GM12891 (cell line): Measurements from ENCODE around the gene CROCC2.

ENCODE experiments used
- DNase-seq: peaks from one replicate; pipeline ENCODE4 v3.0.0; 2011; ENCODE audit warnings: low spot score; ENCODE audit not compliant: insufficient read length
- FAIRE-seq: peaks from 2 replicates; lab custom pipeline; 2011; peaks lifted over from hg19 to GRCh38; lab: Jason Lieb, UNC
- PAX5 ChIP-seq: IDR thresholded peaks from 2 replicates; pipeline ENCODE4 v1.6.1; 2011; ENCODE audit warnings: low read length, moderate library complexity, mild to moderate bottlenecking; ENCODE audit not compliant: insufficient read depth, severe bottlenecking
- POLR2A ChIP-seq: IDR thresholded peaks from 2 replicates; pipeline ENCODE4 v1.6.1; 2011; ENCODE audit warnings: low read depth, low read length, control low read depth
- POLR2AphosphoS5 ChIP-seq: IDR thresholded peaks from 2 replicates; pipeline ENCODE4 v1.6.1; 2011; ENCODE audit warnings: low read depth, low read length, control low read depth
- POU2F2 ChIP-seq: IDR thresholded peaks from 2 replicates; pipeline ENCODE4 v1.6.1; 2011; ENCODE audit warnings: low read depth, mild to moderate bottlenecking, control low read depth, low read length, moderate library complexity
- SPI1 ChIP-seq: IDR thresholded peaks from 2 replicates; pipeline ENCODE4 v1.6.1; 2011; ENCODE audit warnings: low read depth, low read length, control low read depth
- TAF1 ChIP-seq: IDR thresholded peaks from 2 replicates; pipeline ENCODE4 v1.6.1; 2011; ENCODE audit warnings: low read depth, low read length, control low read depth

The CROCC2 gene

GRCh38 chr2:240890691-240891090 is 15.4 kb upstream of the CROCC2 start:
- no peak for FAIRE-seq
- no peak for DNase-seq
- TF ChIP-seq PAX5 = no peak
- no peak for TF ChIP-seq SPI1
- no peak for TF ChIP-seq POLR2AphosphoS5

GRCh38 chr2:240891492-240892340 is 14.4 kb upstream of the CROCC2 start:
- no peak for TF ChIP-seq POLR2A
- TF ChIP-seq PAX5 = no peak
- no peak for TF ChIP-seq POU2F2
- TF ChIP-seq SPI1 = no peak
- TF ChIP-seq TAF1 = no peak
- TF ChIP-seq POLR2AphosphoS5 = no peak
- DNase-seq (no peak), FAIRE-seq (no peak)

- FAIRE-seq = no peak
- TF ChIP-seq POU2F2 = no peak
- no peak for TF ChIP-seq POLR2AphosphoS5
- no peak for TF ChIP-seq SPI1
- no peak for TF ChIP-seq PAX5
- no peak for TF ChIP-seq POLR2A
- no peak for TF ChIP-seq TAF1
- no peak for DNase-seq
Observed at GRCh38 chr2:240892356-240892755, 13.8 kb upstream of the CROCC2 start.

GRCh38 chr2:240892925-240893324 is 13.2 kb upstream of the CROCC2 start:
- FAIRE-seq = no peak
- TF ChIP-seq POLR2AphosphoS5 (no peak), POU2F2 (no peak), TAF1 (no peak), PAX5 (no peak), SPI1 (no peak), POLR2A (no peak)
- no peak for DNase-seq

- TF ChIP-seq POLR2A = no peak
- TF ChIP-seq PAX5 = no peak
- no peak for TF ChIP-seq SPI1
- no peak for TF ChIP-seq TAF1
- TF ChIP-seq POLR2AphosphoS5 = no peak
- no peak for TF ChIP-seq POU2F2
- FAIRE-seq (no peak), DNase-seq (no peak)
Observed at GRCh38 chr2:240893363-240893844, 12.7 kb upstream of the CROCC2 start.

- TF ChIP-seq TAF1 (no peak), POLR2AphosphoS5 (no peak)
- DNase-seq (no peak), FAIRE-seq (no peak)
Observed at GRCh38 chr2:240894006-240894405, 12.1 kb upstream of the CROCC2 start.

- TF ChIP-seq POU2F2 (no peak), TAF1 (no peak), POLR2A (no peak), PAX5 (no peak), SPI1 (no peak), POLR2AphosphoS5 (no peak)
- FAIRE-seq (no peak), DNase-seq (no peak)
Observed at GRCh38 chr2:240894836-240895558, 11.1 kb upstream of the CROCC2 start.

- no peak for FAIRE-seq
- no peak for TF ChIP-seq POLR2AphosphoS5
- no peak for TF ChIP-seq POU2F2
- TF ChIP-seq PAX5 = no peak
- no peak for TF ChIP-seq SPI1
- no peak for TF ChIP-seq TAF1
- TF ChIP-seq POLR2A = no peak
- no peak for DNase-seq
Observed at GRCh38 chr2:240895656-240896388, 10.3 kb upstream of the CROCC2 start, which contains the start of gene MAB21L4. Gene MAB21L4, minus strand, starts transcription at chr2:240896156. Its CDS starts 159 bp downstream, at chr2:240895997.

GRCh38 chr2:240896394-240896793 is 9.7 kb upstream of the CROCC2 start:
- no peak for FAIRE-seq
- TF ChIP-seq TAF1 (no peak), POU2F2 (no peak), POLR2A (no peak), POLR2AphosphoS5 (no peak), PAX5 (no peak), SPI1 (no peak)
- no peak for DNase-seq
